Activated T-cell treated with anti-CD3 and anti-CD28 coated beads for 4 hours (primary cell): Measurements from ENCODE around the gene EIF2AK2.

Source experiments
- DNase-seq: peaks from one replicate; pipeline ENCODE4 v3.0.0-alpha.2; 2020

The EIF2AK2 gene

GRCh38 chr2:37098416-37099118 lies 58.2 kb downstream of the EIF2AK2 start:
- DNase-seq: no peak

- no peak for DNase-seq
Observed at GRCh38 chr2:37096568-37096967, 60.2 kb downstream of the EIF2AK2 start.

GRCh38 chr2:37091873-37092272 lies 64.9 kb downstream of the EIF2AK2 start:
- DNase-seq: no peak

GRCh38 chr2:37090019-37090477 lies 66.7 kb downstream of the EIF2AK2 start:
- no peak for DNase-seq

GRCh38 chr2:37085731-37086147 lies 71.0 kb downstream of the EIF2AK2 start:
- no peak for DNase-seq

- DNase-seq: no peak
Observed at GRCh38 chr2:37084797-37085196, 72.0 kb downstream of the EIF2AK2 start.

GRCh38 chr2:37083873-37084794 lies 72.6 kb downstream of the EIF2AK2 start, which contains the start of the genes GPATCH11 and HEATR5B:
Gene GPATCH11, plus strand, starts transcription at chr2:37084518. Its CDS starts 3,864 bp downstream, at chr2:37088382.
Gene HEATR5B, minus strand, starts transcription at chr2:37084372. Its CDS starts 958 bp downstream, at chr2:37083414.
- peak; percentile 86 for DNase-seq

- no peak for DNase-seq
Observed at GRCh38 chr2:37080689-37081088, 76.1 kb downstream of the EIF2AK2 start.

GRCh38 chr2:37080266-37080665 lies 76.5 kb downstream of the EIF2AK2 start:
- DNase-seq: no peak

GRCh38 chr2:37070931-37071330 lies 85.8 kb downstream of the EIF2AK2 start:
- DNase-seq: no peak

- DNase-seq: no peak
Observed at GRCh38 chr2:37068686-37069085, 88.1 kb downstream of the EIF2AK2 start.

- DNase-seq: no peak
Observed at GRCh38 chr2:37061776-37062175, 95.0 kb downstream of the EIF2AK2 start.

- no peak for DNase-seq
Observed at GRCh38 chr2:37061013-37061711, 95.6 kb downstream of the EIF2AK2 start.

GRCh38 chr2:37060446-37060845 lies 96.3 kb downstream of the EIF2AK2 start:
- DNase-seq: no peak

- DNase-seq: no peak
Observed at GRCh38 chr2:37059841-37060240, 96.9 kb downstream of the EIF2AK2 start.

GRCh38 chr2:37052600-37053332 lies 104.0 kb downstream of the EIF2AK2 start:
- no peak for DNase-seq
